M059J (cell line): ENCODE data around the gene PLIN3. TPM values are rescaled to one million over a fixed set of nuclear protein-coding genes. Genes with fewer than 3 reads are reported as not detected.
"Not testable (repeated sequence)": the region's sequence is repeated elsewhere in the genome, so short reads cannot be mapped to it uniquely, and the experiment has no call there.

Experiments
- DNase-seq: peaks from one replicate; pipeline ENCODE4 v3.0.0-alpha.2; 2012; ENCODE audit warnings: low read depth
- total RNA-seq: library from RNA; depleted of rRNA; stranded (reverse); fragments of >200 nt; shearing (Covaris generic); gene quantifications from 2 replicates; pipeline ENCODE4 v1.2.3, GENCODE V29; 2014

Gene PLIN3
- total RNA-seq, 1 experiment from 2014 or later = 222 TPM

DNA sequence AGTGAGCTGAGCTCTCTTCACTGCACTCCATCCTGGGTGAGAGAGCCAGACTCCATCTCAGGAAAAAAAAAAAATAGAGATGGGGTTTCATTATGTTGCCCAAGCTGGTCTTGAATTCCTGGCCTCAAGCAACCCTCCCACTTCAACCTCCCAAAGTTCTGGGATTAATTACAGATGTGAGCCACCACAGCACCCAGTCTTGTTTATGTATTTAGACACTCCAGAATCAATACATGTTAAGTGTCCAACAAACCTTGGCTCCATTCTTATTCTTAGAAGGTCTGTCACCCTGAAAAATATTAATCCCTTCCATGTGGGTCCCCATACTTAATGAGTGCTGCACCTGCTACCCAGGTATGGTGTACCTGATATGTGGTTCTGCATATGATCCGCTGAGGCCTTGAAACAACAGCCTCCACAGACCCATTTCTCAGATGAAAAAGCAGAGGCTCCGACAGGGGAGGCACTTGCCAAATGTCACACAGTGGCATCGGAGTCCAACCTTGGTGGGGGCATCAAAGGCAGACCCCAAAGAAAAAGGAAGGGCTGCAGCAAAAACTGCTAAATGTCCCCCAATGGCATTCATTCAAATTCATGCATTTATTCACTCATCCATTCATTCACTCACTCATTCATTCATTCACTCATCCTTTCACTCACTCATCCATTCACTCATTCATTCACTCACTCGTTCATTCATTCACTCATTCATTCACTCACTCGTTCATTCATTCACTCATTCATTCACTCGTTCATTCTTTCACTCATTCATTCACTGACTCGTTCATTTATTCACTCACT, 52.6 kb downstream of the PLIN3 start:
- DNase-seq = peak; percentile 57

DNA sequence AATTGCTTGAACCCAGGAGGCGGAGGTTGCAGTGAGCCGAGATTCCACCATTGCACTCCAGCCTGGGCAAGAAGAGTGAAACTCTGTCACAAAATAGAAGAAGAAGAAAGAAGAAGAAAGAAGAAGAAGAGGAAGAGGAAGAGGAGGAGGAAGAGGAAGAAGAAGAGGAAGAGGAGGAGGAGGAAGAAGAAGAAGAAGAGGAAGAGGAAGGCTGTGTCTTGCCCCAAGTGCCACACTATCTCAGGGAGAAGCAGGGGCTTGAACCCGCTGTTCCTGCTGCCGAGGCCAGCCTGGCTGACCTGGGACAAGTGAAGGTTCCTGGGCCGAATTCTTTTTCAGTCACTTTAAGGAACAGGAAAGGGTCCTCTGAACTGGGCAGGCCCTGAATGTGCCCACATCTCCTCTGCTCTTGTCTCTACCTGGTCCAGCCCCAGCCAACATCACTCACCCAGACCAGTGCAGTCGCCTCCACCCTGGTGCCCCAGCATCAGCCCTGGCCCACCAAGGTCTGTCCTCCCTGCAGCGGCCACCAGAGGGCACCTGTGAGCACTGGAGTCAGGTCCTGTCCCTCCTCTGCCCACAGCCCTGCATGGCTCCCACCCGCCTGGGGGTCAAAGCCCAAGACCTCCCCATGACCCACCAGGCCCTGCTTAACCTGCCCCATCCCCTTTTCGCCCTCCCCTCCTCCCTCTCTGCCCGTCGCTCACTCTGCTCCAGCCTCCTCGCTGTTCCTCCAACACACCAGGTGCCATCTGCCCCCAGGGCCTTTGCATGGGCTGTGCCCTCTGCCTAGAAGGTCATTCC, 55.9 kb downstream of the PLIN3 start:
- DNase-seq = peak; percentile 65

DNA sequence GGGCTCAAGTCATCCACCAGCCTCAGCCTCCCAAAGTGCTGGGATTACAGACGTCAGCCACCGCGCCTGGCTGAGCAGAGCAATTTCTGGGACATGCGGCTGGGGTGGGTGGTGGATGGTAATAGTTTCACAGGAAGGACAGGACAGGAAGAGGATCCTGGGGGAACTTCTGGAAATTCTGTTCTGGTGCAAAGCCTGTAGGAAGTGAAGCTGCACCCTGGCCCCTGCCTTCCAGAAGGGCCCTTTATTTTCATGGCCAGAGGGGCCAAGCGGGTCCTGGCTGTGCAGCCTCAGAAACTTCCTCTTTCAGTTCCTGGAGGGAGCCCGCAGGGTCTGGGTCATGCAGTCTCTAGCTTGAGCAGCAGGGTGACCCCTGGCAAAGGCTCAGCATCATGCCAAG, 60.3 kb downstream of the PLIN3 start:
- DNase-seq = no peak

DNA sequence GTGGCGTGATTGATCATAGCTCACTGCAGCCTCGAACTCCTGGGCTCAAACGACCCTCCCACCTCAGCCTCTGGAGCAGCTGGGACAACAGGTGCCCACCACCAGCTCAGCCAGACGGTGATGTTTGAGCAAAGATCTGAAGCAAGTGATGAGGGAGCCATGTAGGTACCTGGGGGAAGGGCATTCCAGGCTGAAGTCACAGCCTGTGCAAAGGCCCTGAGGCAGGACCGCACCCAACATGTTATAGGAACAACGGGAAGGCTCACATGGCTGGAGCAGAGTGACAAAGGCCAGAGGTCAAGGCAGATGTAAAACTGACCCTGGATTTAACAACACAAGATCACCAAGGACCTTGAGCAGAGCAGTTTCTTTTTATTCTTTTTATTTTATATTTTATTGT, 61.1 kb downstream of the PLIN3 start:
- no peak for DNase-seq

DNA sequence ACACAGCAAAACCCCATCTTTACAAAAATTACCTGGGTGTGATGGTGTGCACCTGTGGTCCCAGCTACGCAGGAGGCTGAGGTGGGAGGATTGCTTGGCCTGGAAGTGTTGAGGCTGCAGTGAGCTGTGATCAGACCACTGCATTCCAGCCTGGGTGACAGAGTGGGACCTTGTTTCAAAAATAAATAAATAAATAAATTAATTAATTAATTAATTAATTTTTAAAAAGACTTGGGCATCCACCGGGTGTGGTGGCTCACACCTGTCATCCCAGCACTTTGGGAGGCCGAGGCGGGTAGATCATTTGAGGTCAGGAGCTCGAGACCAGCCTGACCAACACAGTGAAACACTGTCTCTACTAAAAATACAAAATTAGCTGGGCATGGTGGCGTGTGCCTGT, 62.3 kb downstream of the PLIN3 start:
- not testable (repeated sequence) for DNase-seq

DNA sequence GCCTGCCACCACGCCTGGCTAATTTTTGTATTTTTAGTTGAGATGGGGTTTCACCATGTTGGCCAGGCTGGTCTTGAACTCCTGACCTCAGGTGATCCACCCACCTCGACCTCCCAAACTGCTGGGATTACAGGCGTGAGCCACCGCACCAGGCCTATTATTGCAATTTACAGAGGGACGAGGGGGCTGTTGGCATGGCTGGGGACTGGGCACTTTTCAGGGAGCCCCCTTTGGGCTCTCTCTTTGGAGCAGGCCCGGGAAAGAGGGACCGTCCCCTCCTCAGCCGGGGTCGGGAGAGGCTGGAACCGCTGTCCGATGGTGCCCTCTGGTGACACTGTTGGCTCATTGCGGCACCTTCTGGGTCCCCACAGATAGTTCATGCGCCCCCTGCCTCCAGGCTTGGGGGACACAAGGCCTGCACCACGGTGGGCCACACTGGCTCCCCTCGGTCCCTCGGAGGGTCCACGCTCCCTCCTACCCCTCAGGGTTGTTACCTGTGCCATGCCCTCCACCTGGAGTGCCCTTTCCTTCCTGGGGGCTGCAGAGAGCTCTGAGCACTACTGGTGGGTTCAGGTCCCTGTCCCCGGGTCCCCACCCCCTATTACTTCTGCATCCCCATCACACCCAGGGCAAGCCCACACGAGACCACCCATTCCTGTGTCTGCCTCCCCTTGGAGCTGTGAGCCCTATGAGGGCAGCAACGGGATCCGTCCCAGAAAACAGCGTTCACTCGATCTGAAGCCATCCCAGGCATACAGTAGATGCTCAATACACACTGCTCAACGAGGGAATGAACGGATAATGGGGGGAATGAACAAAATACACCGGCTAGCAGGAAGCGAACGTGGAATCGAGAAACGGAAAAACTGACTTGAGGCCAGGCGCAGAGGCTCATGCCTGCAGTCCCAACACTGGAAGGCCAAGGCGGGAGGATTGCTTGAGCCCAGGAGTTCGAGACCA, 63.5 kb downstream of the PLIN3 start:
- peak; percentile 40 for DNase-seq

DNA sequence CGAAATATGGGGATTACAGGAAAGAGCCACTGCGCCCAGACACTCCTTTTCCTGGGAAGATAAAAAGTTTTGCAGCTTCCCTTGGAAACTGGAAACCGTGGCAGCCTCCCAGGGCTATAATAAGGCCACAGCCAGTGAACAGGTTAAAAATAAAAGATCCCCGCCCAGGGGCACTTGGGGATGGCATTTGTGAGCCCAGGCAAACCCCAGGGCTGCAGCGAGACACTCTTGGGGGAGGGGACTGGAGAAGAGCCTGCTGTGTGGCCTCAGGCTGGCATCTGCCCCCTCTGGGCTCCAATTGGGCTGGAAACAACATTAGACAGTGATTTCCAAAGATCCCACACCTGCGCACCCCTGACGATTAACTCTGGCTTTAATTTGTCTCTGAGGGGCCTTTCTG, 64.8 kb downstream of the PLIN3 start:
- no peak for DNase-seq

DNA sequence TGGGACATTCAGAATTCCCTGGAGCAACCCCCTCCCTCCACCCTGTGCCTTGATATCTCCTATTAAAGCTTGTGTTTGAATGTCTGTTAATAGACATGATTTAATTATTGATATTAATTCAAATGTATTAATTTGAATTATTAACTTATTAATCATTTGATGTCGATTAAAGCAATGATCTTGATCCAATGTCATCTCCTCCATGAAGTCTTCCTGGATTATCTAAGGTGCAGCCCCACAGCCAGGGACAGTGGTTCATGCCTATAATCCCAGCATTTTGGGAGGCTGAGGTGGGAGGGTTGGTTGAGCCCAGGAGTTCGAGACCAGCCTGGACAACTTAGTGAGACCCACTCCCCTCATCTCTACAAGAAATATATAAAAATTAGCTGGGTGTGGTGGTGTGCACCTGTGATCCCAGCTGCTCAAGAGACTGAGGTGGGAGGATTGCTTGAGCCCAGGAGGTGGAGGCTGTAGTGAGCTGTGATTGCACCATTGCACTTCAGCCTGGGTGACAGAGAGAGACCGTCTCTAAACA, 66.3 kb downstream of the PLIN3 start:
- DNase-seq = no peak

DNA sequence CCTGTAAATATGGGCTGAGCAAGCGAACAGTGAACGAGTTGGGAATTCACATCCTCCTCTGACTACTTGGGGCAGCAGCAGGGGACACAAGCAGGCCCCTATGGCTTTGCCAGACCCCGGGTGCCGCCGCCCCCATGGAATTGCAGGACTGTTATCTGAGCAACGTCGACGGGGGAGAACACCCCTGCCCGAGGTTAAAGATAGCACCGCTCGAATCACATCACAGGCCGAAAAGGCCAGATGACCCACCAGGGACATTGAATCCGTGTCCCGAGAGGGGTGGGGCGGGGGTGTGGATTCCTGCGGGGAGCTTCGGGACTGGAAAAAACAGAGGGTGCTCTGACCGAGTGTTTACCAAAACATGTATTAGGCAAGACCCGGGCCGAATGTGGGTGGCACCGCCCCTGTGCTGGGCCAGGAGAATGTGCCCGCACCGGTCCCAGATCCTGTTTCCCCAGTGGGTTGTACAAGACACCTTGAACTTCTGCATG, 66.8 kb downstream of the PLIN3 start:
- DNase-seq = no peak

DNA sequence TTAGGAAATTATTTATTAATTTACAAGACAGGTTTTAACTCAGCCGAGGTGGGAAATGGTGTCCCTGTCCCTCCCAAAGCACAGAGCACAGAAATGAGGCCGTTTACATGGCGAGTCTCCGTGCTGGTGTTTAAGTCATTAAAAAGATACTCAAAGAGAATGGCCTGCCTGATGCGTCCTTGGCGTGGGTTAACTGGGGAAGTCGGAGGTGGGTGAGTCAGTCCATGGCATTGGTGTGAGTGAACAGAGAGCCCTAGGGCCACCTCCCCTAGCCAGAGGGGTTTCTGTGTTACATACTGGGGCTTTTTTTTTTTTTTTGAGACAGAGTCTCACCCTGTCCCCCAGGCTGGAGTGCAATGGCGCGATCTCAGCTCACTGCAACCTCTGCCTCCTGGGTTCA, 72.1 kb downstream of the PLIN3 start:
- DNase-seq = no peak

DNA sequence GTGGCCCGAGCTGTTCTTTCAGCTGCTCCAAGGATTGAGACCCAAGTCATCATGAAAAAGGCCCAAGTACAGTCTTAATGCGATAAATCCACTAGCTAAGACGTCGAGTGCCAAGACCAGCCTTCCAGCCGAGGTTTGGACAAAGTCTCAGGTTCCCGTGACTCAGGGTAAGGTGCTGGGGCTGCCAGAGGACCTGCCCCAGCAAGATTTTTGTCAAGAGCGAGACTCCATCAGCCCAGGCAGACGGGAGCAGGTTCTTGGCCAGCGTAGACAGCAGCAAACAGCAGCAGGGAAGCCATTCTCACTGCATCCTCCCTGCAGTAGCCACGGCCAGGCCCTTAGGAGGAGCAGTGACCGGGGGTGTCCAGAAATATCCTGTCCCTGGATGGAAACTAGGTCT, 72.5 kb downstream of the PLIN3 start:
- no peak for DNase-seq

DNA sequence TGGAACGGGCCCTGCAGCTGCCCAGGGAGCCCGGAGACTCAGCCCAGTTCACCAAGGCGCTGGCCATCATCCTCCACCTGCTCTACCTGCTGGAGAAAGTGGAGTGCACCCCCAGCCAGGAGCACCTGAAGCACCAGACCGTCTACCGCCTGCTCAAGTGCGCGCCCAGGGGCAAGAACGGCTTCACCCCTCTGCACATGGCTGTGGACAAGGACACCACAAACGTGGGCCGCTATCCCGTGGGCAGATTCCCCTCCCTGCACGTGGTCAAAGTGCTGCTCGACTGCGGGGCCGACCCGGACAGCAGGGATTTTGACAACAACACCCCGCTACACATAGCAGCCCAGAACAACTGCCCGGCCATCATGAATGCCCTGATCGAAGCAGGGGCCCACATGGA, 74.2 kb downstream of the PLIN3 start:
- not testable (repeated sequence) for DNase-seq

DNA sequence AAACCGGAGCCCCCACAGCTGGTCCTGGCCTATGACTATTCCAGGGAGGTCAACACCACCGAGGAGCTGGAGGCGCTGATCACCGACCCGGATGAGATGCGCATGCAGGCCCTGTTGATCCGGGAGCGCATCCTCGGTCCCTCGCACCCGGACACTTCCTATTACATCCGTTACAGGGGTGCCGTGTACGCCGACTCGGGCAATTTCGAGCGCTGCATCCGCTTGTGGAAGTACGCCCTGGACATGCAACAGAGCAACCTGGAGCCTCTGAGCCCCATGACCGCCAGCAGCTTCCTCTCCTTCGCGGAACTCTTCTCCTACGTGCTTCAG, 74.6 kb downstream of the PLIN3 start:
- not testable (repeated sequence) for DNase-seq

DNA sequence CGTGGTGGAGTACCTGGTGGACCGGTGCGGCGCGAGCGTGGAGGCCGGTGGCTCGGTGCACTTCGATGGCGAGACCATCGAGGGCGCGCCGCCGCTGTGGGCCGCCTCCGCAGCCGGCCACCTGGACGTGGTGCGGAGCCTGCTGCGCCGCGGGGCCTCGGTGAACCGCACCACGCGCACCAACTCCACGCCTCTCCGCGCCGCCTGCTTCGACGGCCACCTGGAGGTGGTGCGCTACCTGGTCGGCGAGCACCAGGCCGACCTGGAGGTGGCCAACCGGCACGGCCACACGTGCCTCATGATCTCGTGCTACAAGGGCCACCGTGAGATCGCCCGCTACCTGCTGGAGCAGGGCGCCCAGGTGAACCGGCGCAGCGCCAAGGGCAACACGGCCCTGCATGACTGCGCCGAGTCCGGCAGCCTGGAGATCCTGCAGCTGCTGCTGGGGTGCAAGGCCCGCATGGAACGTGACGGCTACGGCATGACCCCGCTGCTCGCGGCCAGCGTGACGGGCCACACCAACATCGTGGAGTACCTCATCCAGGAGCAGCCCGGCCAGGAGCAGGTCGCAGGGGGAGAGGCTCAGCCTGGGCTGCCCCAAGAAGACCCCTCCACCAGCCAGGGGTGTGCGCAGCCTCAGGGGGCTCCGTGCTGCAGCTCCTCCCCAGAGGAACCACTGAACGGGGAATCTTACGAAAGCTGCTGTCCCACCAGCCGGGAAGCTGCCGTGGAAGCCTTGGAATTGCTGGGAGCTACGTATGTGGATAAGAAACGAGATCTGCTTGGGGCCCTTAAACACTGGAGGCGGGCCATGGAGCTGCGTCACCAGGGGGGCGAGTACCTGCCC, 75.2 kb downstream of the PLIN3 start:
- not testable (repeated sequence) for DNase-seq

DNA sequence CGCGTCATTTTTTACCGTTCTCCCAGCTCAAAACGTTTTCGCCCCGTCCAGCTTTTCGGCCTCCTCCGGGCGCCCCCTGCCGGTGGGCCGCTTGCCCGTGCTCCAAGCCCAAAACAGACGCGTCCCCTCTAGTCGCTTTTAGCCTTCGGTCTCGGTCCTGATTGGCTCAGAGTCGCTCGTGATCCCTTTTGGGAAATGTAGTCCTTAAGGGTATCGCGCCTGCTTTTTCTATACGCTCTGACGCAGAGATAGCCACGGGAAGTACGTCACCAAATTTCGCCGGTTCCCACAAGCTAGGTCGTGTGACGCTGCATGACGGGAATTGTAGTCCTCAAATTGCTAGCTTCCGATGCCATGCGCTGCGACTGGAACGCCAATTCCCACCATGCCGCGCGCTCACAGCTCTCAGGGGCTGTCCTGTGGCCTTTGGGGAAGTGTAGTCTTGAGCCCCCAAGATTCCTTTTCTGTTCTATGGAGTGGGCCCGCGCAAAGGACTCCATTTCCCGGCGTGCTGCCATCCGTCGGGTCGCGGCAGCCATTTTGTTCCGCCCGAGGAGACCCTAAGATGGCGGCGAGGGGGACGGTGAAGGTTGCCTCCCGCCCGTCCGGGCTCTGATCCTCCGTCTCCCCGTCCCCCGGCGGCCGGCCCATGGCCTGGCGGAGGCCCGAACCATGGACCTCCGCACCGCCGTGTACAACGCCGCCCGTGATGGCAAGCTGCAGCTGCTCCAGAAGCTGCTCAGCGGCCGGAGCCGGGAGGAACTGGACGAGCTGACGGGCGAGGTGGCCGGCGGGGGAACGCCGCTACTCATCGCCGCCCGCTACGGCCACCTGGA, 76.1 kb downstream of the PLIN3 start, which contains the start of gene FEM1A:
FEM1A (plus strand) TSS at position 552 of the 836 bp plus-strand sequence; CDS start at position 673, 121 bp downstream.
- peak; percentile 100 for DNase-seq
